A549 (cell line): ENCODE measurements around the gene TMEM143. TPM values are rescaled to one million over a fixed set of nuclear protein-coding genes. Genes with fewer than 3 reads are reported as not detected.

Source experiments
- ATAC-seq, 2 experiments: fragments of 200-7000 bp in 1 of 2; fragments of >200 bp in 1 of 2; cut with Nextera tagmentation in 1 of 2; cut with Tn5 transposase in 1 of 2; 3 replicates each; pipeline versions ENCODE4 v1.8.0 to v1.9.1; 2018 to 2020; ENCODE audit warnings: mild to moderate bottlenecking in 1 of 2, moderate library complexity in 1 of 2
- CTCF ChIA-PET: fragments of 300-600 bp; sonication (Branson Sonifier 250); formaldehyde crosslinking; extraction: SDS; loops from one replicate; lab custom pipeline; 2021; ENCODE audit warnings: antibody characterized with exemption, inconsistent platforms; lab: Yijun Ruan, JAX
- POLR2A ChIA-PET: fragments of 350-600 bp; formaldehyde crosslinking; extraction: SDS; loops from one replicate; lab custom pipeline; 2021; ENCODE audit warnings: antibody characterized with exemption, inconsistent platforms; lab: Yijun Ruan, JAX
- DNase-seq, 2 experiments: peaks; one replicate each; pipeline versions ENCODE4 v3.0.0 to v3.0.0-alpha.2; 2011 to 2016; ENCODE audit warnings: low read depth in 1 of 2, low spot score in 1 of 2
- FAIRE-seq: peaks from 2 replicates; lab custom pipeline; 2011; peaks lifted over from hg19 to GRCh38; lab: Jason Lieb, UNC
- H3K27ac ChIP-seq, 2 experiments: fragments of >200 bp; sonication (Bioruptor Twin); formaldehyde crosslinking; 3 replicates each; pipeline ENCODE4 v1.5.1; 2016 to 2017
- H3K4me1 ChIP-seq: fragments of >200 bp; sonication (Bioruptor Twin); formaldehyde crosslinking; 3 replicates; pipeline ENCODE4 v1.6.1; 2016
- H3K4me2 ChIP-seq: fragments of >200 bp; sonication (Bioruptor Twin); formaldehyde crosslinking; 3 replicates; pipeline ENCODE4 v1.6.1; 2016
- H3K4me3 ChIP-seq: fragments of >200 bp; sonication (Bioruptor Twin); formaldehyde crosslinking; 3 replicates; pipeline ENCODE4 v1.5.1; 2016
- H3K9me3 ChIP-seq: fragments of >200 bp; sonication (Bioruptor Twin); formaldehyde crosslinking; 3 replicates; pipeline ENCODE4 v1.6.1; 2016
- BHLHE40 ChIP-seq: IDR thresholded peaks from 2 replicates; pipeline ENCODE4 v1.6.1; 2012; ENCODE audit warnings: low read depth, low read length, inconsistent platforms
- CEBPB ChIP-seq, 2 experiments: fragments of >200 bp in 1 of 2; sonication (Bioruptor Twin) in 1 of 2; formaldehyde crosslinking in 1 of 2; IDR thresholded peaks; 2 replicates each; pipeline ENCODE4 v1.6.1; 2012 to 2016
- CHD2 ChIP-seq: fragments of 150-350 bp; IDR thresholded peaks from 2 replicates; pipeline ENCODE4 v1.6.1; 2014; ENCODE audit warnings: low read length; ENCODE audit not compliant: partially characterized antibody
- EHF ChIP-seq: fragments of 250-450 bp; sonication (Bioruptor Pico); IDR thresholded peaks from 2 replicates; pipeline ENCODE4 v1.5.0; 2020; ENCODE audit warnings: mild to moderate bottlenecking
- EHMT2 ChIP-seq: fragments of 200-600 bp; sonication (generic); IDR thresholded peaks from 2 replicates; pipeline ENCODE4 v1.6.1; 2016; ENCODE audit warnings: antibody characterized with exemption, low read depth, mild to moderate bottlenecking, moderate library complexity
- ESRRA ChIP-seq: fragments of 150-350 bp; IDR thresholded peaks from 2 replicates; pipeline ENCODE4 v1.6.1; 2014; ENCODE audit warnings: mild to moderate bottlenecking, low read length, borderline replicate concordance
- FOXS1 ChIP-seq: fragments of 250-450 bp; sonication (Bioruptor Pico); IDR thresholded peaks from 2 replicates; pipeline ENCODE4 v1.5.0; 2020; ENCODE audit warnings: mild to moderate bottlenecking, moderate library complexity
- HDAC2 ChIP-seq: fragments of 200-600 bp; sonication (generic); IDR thresholded peaks from 2 replicates; pipeline ENCODE4 v1.6.1; 2016
- HEYL ChIP-seq: fragments of 250-450 bp; sonication (Bioruptor Pico); IDR thresholded peaks from 2 replicates; pipeline ENCODE4 v1.8.0; 2021; ENCODE audit warnings: mild to moderate bottlenecking, moderate library complexity
- HOXB13 ChIP-seq: fragments of 250-450 bp; sonication (Bioruptor Pico); IDR thresholded peaks from 2 replicates; pipeline ENCODE4 v1.5.0; 2020; ENCODE audit warnings: low read depth, mild to moderate bottlenecking, moderate library complexity
- HOXB5 ChIP-seq: fragments of 250-450 bp; sonication (Bioruptor Pico); IDR thresholded peaks from 2 replicates; pipeline ENCODE4 v1.5.0; 2020; ENCODE audit warnings: mild to moderate bottlenecking, moderate library complexity
- JUN ChIP-seq, 2 experiments: fragments of >200 bp; sonication (Bioruptor Twin); formaldehyde crosslinking; IDR thresholded peaks; 2 replicates in 1 of 2; 3 replicates in 1 of 2; pipeline ENCODE4 v1.6.1; 2016 to 2017
- JUNB ChIP-seq: fragments of >200 bp; sonication (Bioruptor Twin); formaldehyde crosslinking; IDR thresholded peaks from 2 replicates; pipeline ENCODE4 v1.6.1; 2016
- KDM5A ChIP-seq: fragments of 200-600 bp; sonication (generic); IDR thresholded peaks from 2 replicates; pipeline ENCODE4 v1.6.1; 2016; ENCODE audit warnings: antibody characterized with exemption, mild to moderate bottlenecking
- MAFK ChIP-seq: fragments of 450-650 bp; IDR thresholded peaks from 2 replicates; pipeline ENCODE4 v1.6.1; 2014; ENCODE audit not compliant: partially characterized antibody
- MAZ ChIP-seq: fragments of 150-350 bp; IDR thresholded peaks from 2 replicates; pipeline ENCODE4 v1.6.1; 2014; ENCODE audit warnings: antibody characterized with exemption, low read depth, low read length, borderline replicate concordance
- MYC ChIP-seq: IDR thresholded peaks from 2 replicates; pipeline ENCODE4 v1.6.1; 2012; ENCODE audit warnings: mild to moderate bottlenecking, inconsistent platforms, low read length, improper control_type of control experiment, borderline replicate concordance
- PHF8 ChIP-seq: fragments of 200-600 bp; sonication (generic); IDR thresholded peaks from 2 replicates; pipeline ENCODE4 v1.6.1; 2016; ENCODE audit warnings: low read depth, mild to moderate bottlenecking, antibody characterized with exemption, moderate library complexity, borderline replicate concordance
- POLR2A ChIP-seq: IDR thresholded peaks from 2 replicates; pipeline ENCODE4 v1.6.1; 2012; ENCODE audit warnings: mild to moderate bottlenecking, low read length
- POLR2AphosphoS2 ChIP-seq: conservative IDR thresholded peaks from 2 replicates; pipeline ENCODE4 v1.6.1; 2012; ENCODE audit warnings: low read length, improper control_type of control experiment, inconsistent platforms
- RAD21 ChIP-seq, 2 experiments: fragments of >200 bp in 1 of 2; sonication (Bioruptor Twin) in 1 of 2; formaldehyde crosslinking in 1 of 2; IDR thresholded peaks in 1 of 2; conservative IDR thresholded peaks in 1 of 2; 2 replicates in 1 of 2; 3 replicates in 1 of 2; pipeline ENCODE4 v1.6.1; 2012 to 2018; ENCODE audit warnings: inconsistent platforms in 1 of 2
- RARB ChIP-seq: fragments of 250-450 bp; sonication (Bioruptor Pico); IDR thresholded peaks from 2 replicates; pipeline ENCODE4 v1.8.0; 2021; ENCODE audit warnings: mild to moderate bottlenecking, moderate library complexity
- RNF2 ChIP-seq: fragments of 200-600 bp; sonication (generic); IDR thresholded peaks from 2 replicates; pipeline ENCODE4 v1.6.1; 2016; ENCODE audit warnings: low read depth, mild to moderate bottlenecking, antibody characterized with exemption, moderate library complexity, borderline replicate concordance
- SMC3 ChIP-seq: fragments of >200 bp; sonication (Bioruptor Twin); formaldehyde crosslinking; IDR thresholded peaks from 3 replicates; pipeline ENCODE4 v1.6.1; 2018; ENCODE audit warnings: inconsistent platforms
- SREBF2 ChIP-seq: fragments of 450-650 bp; IDR thresholded peaks from 2 replicates; pipeline ENCODE4 v1.6.1; 2014; ENCODE audit warnings: mild to moderate bottlenecking, moderate library complexity
- TFCP2L1 ChIP-seq: fragments of 250-450 bp; sonication (Bioruptor Pico); IDR thresholded peaks from 2 replicates; pipeline ENCODE4 v1.5.0; 2021; ENCODE audit warnings: mild to moderate bottlenecking
- TP53 ChIP-seq: fragments of 250-450 bp; sonication (Bioruptor Pico); IDR thresholded peaks from 2 replicates; pipeline ENCODE4 v1.5.0; 2021; ENCODE audit warnings: mild to moderate bottlenecking, moderate library complexity
- ZNF302 ChIP-seq: fragments of 250-450 bp; sonication (Bioruptor Pico); IDR thresholded peaks from 2 replicates; pipeline ENCODE4 v1.9.0; 2021; ENCODE audit warnings: inconsistent platforms, mild to moderate bottlenecking, moderate library complexity
- WGBS: methylation state at CpG from one replicate; pipeline ENCODE4 v1.1.6; 2017; ENCODE audit errors: missing lambda C conversion rate; 5-methylcytosine and 5-hydroxymethylcytosine counted together
- polyA plus RNA-seq, 4 experiments: library from polyadenylated mRNA; depleted of rRNA in 3 of 4; stranded (reverse); fragments of >200 nt; fragmentation: RNase III in 1 of 4; extraction: RNeasy Plus Mini Kit Qiagen cat#74134 plus additional on column Dnase treatment in 1 of 4; gene quantifications; 2 replicates in 3 of 4; 3 replicates in 1 of 4; pipeline ENCODE4 v1.2.3, GENCODE V29; 2011 to 2017
- TF ChIP-seq, protein P1 (sequence below): fragments of >200 bp; sonication (Bioruptor Twin); formaldehyde crosslinking; IDR thresholded peaks from 3 replicates; pipeline ENCODE4 v1.6.1; 2016
- TF ChIP-seq, protein P2 (sequence below): fragments of >200 bp; sonication (Bioruptor Twin); formaldehyde crosslinking; IDR thresholded peaks from 2 replicates; pipeline ENCODE4 v1.6.1; 2016
- TF ChIP-seq, protein P3 (sequence below): fragments of >200 bp; sonication (Bioruptor Twin); formaldehyde crosslinking; IDR thresholded peaks from 3 replicates; pipeline ENCODE4 v1.5.1; 2016
- TF ChIP-seq, protein P4 (sequence below): fragments of 450-650 bp; IDR thresholded peaks from 2 replicates; pipeline ENCODE4 v1.6.1; 2014; ENCODE audit warnings: antibody characterized with exemption

Gene TMEM143
- polyA plus RNA-seq, 2 of the 4 experiments (the other 2 are of a cell fraction), result 6.4 to 7.4 TPM

DNA sequence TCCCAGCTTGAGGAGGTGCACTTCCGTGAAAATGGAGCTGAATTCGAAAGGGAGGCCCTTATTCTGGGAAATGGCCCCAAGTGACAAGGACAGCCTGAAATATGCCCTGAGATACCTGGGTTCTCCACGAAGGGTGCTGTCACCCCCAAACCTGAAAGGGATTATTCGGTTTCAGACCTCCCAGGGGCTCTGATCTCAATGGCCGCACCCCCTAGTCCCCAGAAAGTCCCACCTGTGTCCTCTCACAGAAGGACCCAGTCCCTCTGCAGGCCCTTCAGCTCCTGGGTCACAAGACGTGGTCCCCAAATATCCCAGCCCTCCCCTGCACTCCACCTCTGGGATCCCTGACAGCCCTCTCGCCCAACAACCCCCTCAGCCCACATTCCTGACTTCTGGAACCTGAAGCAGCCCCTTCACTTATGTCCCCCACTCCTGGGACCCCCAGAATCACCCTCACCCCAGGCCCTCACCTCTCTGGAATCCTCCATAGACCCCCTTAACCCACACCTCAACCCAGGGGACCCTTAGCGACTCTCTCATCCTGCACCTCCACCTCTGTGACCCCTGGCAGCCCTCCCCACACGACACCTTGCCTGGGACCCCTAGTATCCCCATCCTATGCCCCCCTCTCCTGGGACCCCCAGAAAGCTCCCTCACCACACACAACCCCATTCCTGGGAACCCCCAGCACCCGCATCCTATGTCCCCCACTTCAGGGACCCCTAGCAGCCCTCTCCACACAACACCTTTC is 1.0 kb upstream of the TMEM143 start:
- WGBS, result 66% methylated on average over 9 of the region's 10 CpGs
- H3K4me2 ChIP-seq, result peak overlapping the region; percentile 95
- POLR2A ChIA-PET, result interaction anchor here (1.0 to 3.1 kb wide), 9 partner anchors 8 to 254 kb away, joined by 3 to 36 read pairs (median 5); partner anchors contain the start of genes CARD8, KDELR1, RPL18 and SPHK2
- peak overlapping the region; percentile 51 for H3K4me3 ChIP-seq
- no peak for ATAC-seq
- H3K9me3 ChIP-seq, result no peaks in the 10 kb centered on the region
- CTCF ChIA-PET, result interaction anchor here (0.6 to 2.7 kb wide), 10 partner anchors 8 to 218 kb away, joined by 3 to 20 read pairs (median 5); partner anchors contain the start of genes GRIN2D and KDELR1
- peak overlapping the region; percentile 90 to 97 for H3K27ac ChIP-seq
- no peak for DNase-seq
- TF ChIP-seq SREBF2 (no peak), HEYL (CRISPR knock-in tag) (no peak), POLR2A (no peak), CHD2 (no peak), MAZ (no peak), HOXB13 (CRISPR knock-in tag) (no peak), EHF (CRISPR knock-in tag) (no peak), PHF8 (no peak), HDAC2 (no peak), SMC3 (no peak), ZNF302 (no peak), MAFK (no peak)
- TF ChIP-seq, protein P1, sequence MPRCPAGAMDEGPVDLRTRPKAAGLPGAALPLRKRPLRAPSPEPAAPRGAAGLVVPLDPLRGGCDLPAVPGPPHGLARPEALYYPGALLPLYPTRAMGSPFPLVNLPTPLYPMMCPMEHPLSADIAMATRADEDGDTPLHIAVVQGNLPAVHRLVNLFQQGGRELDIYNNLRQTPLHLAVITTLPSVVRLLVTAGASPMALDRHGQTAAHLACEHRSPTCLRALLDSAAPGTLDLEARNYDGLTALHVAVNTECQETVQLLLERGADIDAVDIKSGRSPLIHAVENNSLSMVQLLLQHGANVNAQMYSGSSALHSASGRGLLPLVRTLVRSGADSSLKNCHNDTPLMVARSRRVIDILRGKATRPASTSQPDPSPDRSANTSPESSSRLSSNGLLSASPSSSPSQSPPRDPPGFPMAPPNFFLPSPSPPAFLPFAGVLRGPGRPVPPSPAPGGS, result no peak
- TF ChIP-seq, protein P2, sequence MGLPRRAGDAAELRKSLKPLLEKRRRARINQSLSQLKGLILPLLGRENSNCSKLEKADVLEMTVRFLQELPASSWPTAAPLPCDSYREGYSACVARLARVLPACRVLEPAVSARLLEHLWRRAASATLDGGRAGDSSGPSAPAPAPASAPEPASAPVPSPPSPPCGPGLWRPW, result no peak
- no peak for FAIRE-seq
- peaks cover 8% of the 10 kb centered on the region for H3K4me1 ChIP-seq

DNA sequence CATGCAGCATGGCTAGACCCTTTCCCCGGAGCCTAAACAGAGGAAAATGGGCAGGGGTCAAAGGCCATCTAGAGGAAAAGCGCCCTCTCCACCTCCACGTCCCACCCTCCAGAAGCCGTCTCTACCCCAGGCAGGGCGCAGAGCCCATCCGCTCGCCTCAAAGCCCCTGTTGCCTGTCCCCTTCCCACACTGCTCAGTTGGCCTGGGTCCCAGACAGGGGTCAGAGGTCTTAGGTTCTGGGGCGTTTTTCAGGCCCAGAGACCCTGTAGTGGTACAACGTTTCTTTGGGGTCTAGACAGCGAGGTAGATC is 285 bp downstream of the TMEM143 start:
- Histone ChIP-seq H3K4me2 (peak overlapping the region; percentile 95), H3K9me3 (no peaks in the 10 kb centered on the region), H3K27ac (peak overlapping the region; percentile 90 to 97), H3K4me3 (peak overlapping the region; percentile 51), H3K4me1 (peaks cover 8% of the 10 kb centered on the region)
- no peak for FAIRE-seq
- peak; percentile 27; a peak in 5 of 6 replicates for ATAC-seq
- CTCF ChIA-PET, result interaction anchor here (1.0 to 2.7 kb wide), 13 partner anchors 9 to 245 kb away, joined by 3 to 20 read pairs (median 3); partner anchors contain the start of genes GRIN2D and KDELR1
- 2% methylated on average over 10 of the region's 10 CpGs for WGBS
- no peak for TF ChIP-seq POLR2A
- TF ChIP-seq ESRRA, result no peak
- 0 out of 2 replicates have a peak, but pooled peaks have one; percentile 8 for TF ChIP-seq SREBF2
- TF ChIP-seq CEBPB (IDR thresholded peaks at IDR 0.05), result no peak
- TF ChIP-seq HOXB5 (CRISPR knock-in tag), result no peak
- peak; percentile 70; the same call in 1 of the 2 replicates for TF ChIP-seq TFCP2L1 (CRISPR knock-in tag)
- no peak for TF ChIP-seq BHLHE40
- TF ChIP-seq, protein P3, sequence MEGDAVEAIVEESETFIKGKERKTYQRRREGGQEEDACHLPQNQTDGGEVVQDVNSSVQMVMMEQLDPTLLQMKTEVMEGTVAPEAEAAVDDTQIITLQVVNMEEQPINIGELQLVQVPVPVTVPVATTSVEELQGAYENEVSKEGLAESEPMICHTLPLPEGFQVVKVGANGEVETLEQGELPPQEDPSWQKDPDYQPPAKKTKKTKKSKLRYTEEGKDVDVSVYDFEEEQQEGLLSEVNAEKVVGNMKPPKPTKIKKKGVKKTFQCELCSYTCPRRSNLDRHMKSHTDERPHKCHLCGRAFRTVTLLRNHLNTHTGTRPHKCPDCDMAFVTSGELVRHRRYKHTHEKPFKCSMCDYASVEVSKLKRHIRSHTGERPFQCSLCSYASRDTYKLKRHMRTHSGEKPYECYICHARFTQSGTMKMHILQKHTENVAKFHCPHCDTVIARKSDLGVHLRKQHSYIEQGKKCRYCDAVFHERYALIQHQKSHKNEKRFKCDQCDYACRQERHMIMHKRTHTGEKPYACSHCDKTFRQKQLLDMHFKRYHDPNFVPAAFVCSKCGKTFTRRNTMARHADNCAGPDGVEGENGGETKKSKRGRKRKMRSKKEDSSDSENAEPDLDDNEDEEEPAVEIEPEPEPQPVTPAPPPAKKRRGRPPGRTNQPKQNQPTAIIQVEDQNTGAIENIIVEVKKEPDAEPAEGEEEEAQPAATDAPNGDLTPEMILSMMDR, result no peak
- TF ChIP-seq TP53, result no peak
- TF ChIP-seq FOXS1 (CRISPR knock-in tag), result no peak
- TF ChIP-seq, protein P4, sequence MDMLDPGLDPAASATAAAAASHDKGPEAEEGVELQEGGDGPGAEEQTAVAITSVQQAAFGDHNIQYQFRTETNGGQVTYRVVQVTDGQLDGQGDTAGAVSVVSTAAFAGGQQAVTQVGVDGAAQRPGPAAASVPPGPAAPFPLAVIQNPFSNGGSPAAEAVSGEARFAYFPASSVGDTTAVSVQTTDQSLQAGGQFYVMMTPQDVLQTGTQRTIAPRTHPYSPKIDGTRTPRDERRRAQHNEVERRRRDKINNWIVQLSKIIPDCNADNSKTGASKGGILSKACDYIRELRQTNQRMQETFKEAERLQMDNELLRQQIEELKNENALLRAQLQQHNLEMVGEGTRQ, result no peak
- no peak for TF ChIP-seq MAZ
- no peak; the same call in 1 of the 2 replicates for TF ChIP-seq PHF8
- no peak for TF ChIP-seq KDM5A
- TF ChIP-seq POLR2AphosphoS2, result no peak
- no peak for TF ChIP-seq RNF2
- TF ChIP-seq JUNB, result no peak
- TF ChIP-seq RAD21 (conservative IDR thresholded peaks at IDR 0.05 in 1 of 2, IDR thresholded peaks at IDR 0.05 in 1 of 2), result no peak
- TF ChIP-seq RARB (CRISPR knock-in tag), result no peak
- no peak for TF ChIP-seq EHMT2
- peak; percentile 46 to 65; a peak in 3 of 5 replicates for TF ChIP-seq JUN (IDR thresholded peaks at IDR 0.05)
- no peak for TF ChIP-seq MYC
- POLR2A ChIA-PET, result interaction anchor here (0.7 to 3.1 kb wide), 22 partner anchors 9 to 357 kb away, joined by 3 to 36 read pairs (median 4); partner anchors contain the start of genes CARD8, GRIN2D, KDELR1 and RPL18
- DNase-seq, result no peak
